Cerebellar cortex (tissue), 1 donor: ENCODE results near the gene MLIP.
"Not testable (repeated sequence)": the region's sequence is repeated elsewhere in the genome, so short reads cannot be mapped to it uniquely, and the experiment has no call there.

Experiments
- DNase-seq: peaks from one replicate; pipeline ENCODE4 v3.0.0-alpha.2; 2015; ENCODE audit warnings: low spot score

MLIP gene

GRCh38 chr6:54111341-54112045 is at the start of gene MLIP:
MLIP (plus strand) TSS chr6:54111443; CDS start chr6:54111480, 37 bp downstream.
- DNase-seq: no peak

GRCh38 chr6:54063228-54063539 is 48.1 kb upstream of the MLIP start:
- DNase-seq: no peak

- no peak for DNase-seq
Measured at GRCh38 chr6:54068694-54069093, 42.5 kb upstream of the MLIP start.

- no peak for DNase-seq
Measured at GRCh38 chr6:54070025-54070424, 41.2 kb upstream of the MLIP start.

- DNase-seq: no peak
Measured at GRCh38 chr6:54071821-54072340, 39.4 kb upstream of the MLIP start.

- DNase-seq: no peak
Measured at GRCh38 chr6:54072635-54073313, 38.5 kb upstream of the MLIP start.

- DNase-seq: no peak
Measured at GRCh38 chr6:54073487-54073886, 37.8 kb upstream of the MLIP start.

- DNase-seq: no peak
Measured at GRCh38 chr6:54074109-54074508, 37.1 kb upstream of the MLIP start.

- DNase-seq: no peak
Measured at GRCh38 chr6:54074578-54075195, 36.6 kb upstream of the MLIP start.

- DNase-seq: no peak
Measured at GRCh38 chr6:54076159-54076789, 35.0 kb upstream of the MLIP start.

GRCh38 chr6:54081499-54081898 is 29.7 kb upstream of the MLIP start:
- DNase-seq: not testable (repeated sequence)

- DNase-seq: no peak
Measured at GRCh38 chr6:54083287-54083686, 28.0 kb upstream of the MLIP start.

- DNase-seq: no peak
Measured at GRCh38 chr6:54084231-54084630, 27.0 kb upstream of the MLIP start.

GRCh38 chr6:54085047-54085446 is 26.2 kb upstream of the MLIP start:
- DNase-seq: no peak

- DNase-seq: no peak
Measured at GRCh38 chr6:54085541-54085940, 25.7 kb upstream of the MLIP start.

- no peak for DNase-seq
Measured at GRCh38 chr6:54086439-54086838, 24.8 kb upstream of the MLIP start.

GRCh38 chr6:54087721-54088120 is 23.5 kb upstream of the MLIP start:
- no peak for DNase-seq

GRCh38 chr6:54093326-54093948 is 17.8 kb upstream of the MLIP start:
- no peak for DNase-seq

GRCh38 chr6:54094293-54094692 is 16.9 kb upstream of the MLIP start:
- DNase-seq: no peak

GRCh38 chr6:54094786-54095185 is 16.5 kb upstream of the MLIP start:
- no peak for DNase-seq

- DNase-seq: no peak
Measured at GRCh38 chr6:54095723-54096122, 15.5 kb upstream of the MLIP start.

GRCh38 chr6:54096811-54097210 is 14.4 kb upstream of the MLIP start:
- DNase-seq: no peak
